Islet precursor cell (in vitro differentiated cells): ENCODE data around the gene PEMT.
A peak's percentile ranks its signal among the peaks of the same experiment; 100 is the strongest.

Experiments
- DNase-seq: peaks from one replicate; pipeline ENCODE4 v3.0.0-alpha.2; 2018

PEMT gene

GRCh38 chr17:17528696-17529652 lies 62.5 kb downstream of the PEMT start:
- no peak for DNase-seq

- no peak for DNase-seq
These were observed 63.5 kb downstream of the PEMT start for GRCh38 chr17:17527956-17528500.

- DNase-seq = no peak
These were observed 64.0 kb downstream of the PEMT start for GRCh38 chr17:17527534-17527933.

GRCh38 chr17:17526369-17526768 lies 65.1 kb downstream of the PEMT start:
- DNase-seq = no peak

- DNase-seq = no peak
These were observed 65.6 kb downstream of the PEMT start for GRCh38 chr17:17525956-17526355.

- DNase-seq = no peak
These were observed 66.2 kb downstream of the PEMT start for GRCh38 chr17:17525311-17525710.

GRCh38 chr17:17523731-17524490 lies 67.6 kb downstream of the PEMT start:
- DNase-seq = no peak

GRCh38 chr17:17523001-17523730 lies 68.3 kb downstream of the PEMT start:
- DNase-seq = no peak

GRCh38 chr17:17520599-17521232 lies 70.8 kb downstream of the PEMT start:
- DNase-seq = no peak

GRCh38 chr17:17519886-17520285 lies 71.6 kb downstream of the PEMT start:
- no peak for DNase-seq

GRCh38 chr17:17518951-17519350 lies 72.6 kb downstream of the PEMT start:
- DNase-seq = no peak

- no peak for DNase-seq
These were observed 73.5 kb downstream of the PEMT start for GRCh38 chr17:17518014-17518413.

GRCh38 chr17:17516941-17517720 lies 74.4 kb downstream of the PEMT start:
- no peak for DNase-seq

- peak; percentile 81 for DNase-seq
These were observed 75.3 kb downstream of the PEMT start for GRCh38 chr17:17515934-17516930.

- peak; percentile 81 for DNase-seq
These were observed 76.2 kb downstream of the PEMT start for GRCh38 chr17:17514993-17515933.

GRCh38 chr17:17514361-17514992 lies 77.0 kb downstream of the PEMT start:
- DNase-seq = no peak

- DNase-seq = no peak
These were observed 77.9 kb downstream of the PEMT start for GRCh38 chr17:17513626-17514025.

- DNase-seq = no peak
These were observed 78.6 kb downstream of the PEMT start for GRCh38 chr17:17512866-17513265.
